Stimulated activated CD4-positive, alpha-beta T cell treated with anti-CD3 and anti-CD28 coated beads, Interleukin-4, amount 100 ng/mL, for 24 hours (primary cell): ENCODE results near the gene TSEN15.
A peak's percentile ranks its signal among the peaks of the same experiment; 100 is the strongest.

Experiments used
- DNase-seq: peaks from one replicate; pipeline ENCODE4 v3.0.0-alpha.2; 2020

TSEN15 gene

GRCh38 chr1:184051485-184052193 lies at the start of gene TSEN15:
TSS of gene TSEN15 (plus strand) at chr1:184051730. CDS start at chr1:184051756, 26 bp downstream.
- DNase-seq = peak; percentile 83

- no peak for DNase-seq
Observed at GRCh38 chr1:184002071-184002470, 49.5 kb upstream of the TSEN15 start.

GRCh38 chr1:184004935-184005334 lies 46.6 kb upstream of the TSEN15 start:
- DNase-seq = no peak

- no peak for DNase-seq
Observed at GRCh38 chr1:184005506-184005905, 46.0 kb upstream of the TSEN15 start.

- DNase-seq = no peak
Observed at GRCh38 chr1:184010788-184011187, 40.7 kb upstream of the TSEN15 start.

GRCh38 chr1:184012187-184012586 lies 39.3 kb upstream of the TSEN15 start:
- no peak for DNase-seq

GRCh38 chr1:184014271-184014670 lies 37.3 kb upstream of the TSEN15 start:
- DNase-seq = no peak

GRCh38 chr1:184016169-184016568 lies 35.4 kb upstream of the TSEN15 start:
- DNase-seq = no peak

- DNase-seq = no peak
Observed at GRCh38 chr1:184017306-184017705, 34.2 kb upstream of the TSEN15 start.

- no peak for DNase-seq
Observed at GRCh38 chr1:184018622-184019021, 32.9 kb upstream of the TSEN15 start.

GRCh38 chr1:184019069-184019468 lies 32.5 kb upstream of the TSEN15 start:
- no peak for DNase-seq

- DNase-seq = no peak
Observed at GRCh38 chr1:184019506-184019905, 32.0 kb upstream of the TSEN15 start.

- DNase-seq = no peak
Observed at GRCh38 chr1:184020328-184020727, 31.2 kb upstream of the TSEN15 start.

- DNase-seq = no peak
Observed at GRCh38 chr1:184020855-184021254, 30.7 kb upstream of the TSEN15 start.

- no peak for DNase-seq
Observed at GRCh38 chr1:184021728-184022127, 29.8 kb upstream of the TSEN15 start.

GRCh38 chr1:184022668-184023067 lies 28.9 kb upstream of the TSEN15 start:
- no peak for DNase-seq

GRCh38 chr1:184023171-184023570 lies 28.4 kb upstream of the TSEN15 start:
- no peak for DNase-seq

GRCh38 chr1:184025242-184025675 lies 26.3 kb upstream of the TSEN15 start:
- DNase-seq = no peak

GRCh38 chr1:184027826-184028695 lies 23.5 kb upstream of the TSEN15 start:
- DNase-seq = no peak

- DNase-seq = no peak
Observed at GRCh38 chr1:184028854-184029623, 22.5 kb upstream of the TSEN15 start.

GRCh38 chr1:184030433-184031091 lies 21.0 kb upstream of the TSEN15 start:
- DNase-seq = no peak

- DNase-seq = no peak
Observed at GRCh38 chr1:184031092-184031408, 20.5 kb upstream of the TSEN15 start.
